Fibroblast of peridontal ligament (primary cell): ENCODE results near the gene AANAT.

Source experiments
- DNase-seq: peaks from one replicate; pipeline ENCODE4 v3.0.0-alpha.2; 2010; ENCODE audit errors: extremely low read depth

AANAT gene

GRCh38 chr17:76442341-76443338 lies 24.8 kb upstream of the AANAT start:
- no peak for DNase-seq

- DNase-seq, result peak; percentile 21
These were observed 22.7 kb upstream of the AANAT start for GRCh38 chr17:76444518-76445311.

GRCh38 chr17:76445697-76446448 lies 21.5 kb upstream of the AANAT start:
- no peak for DNase-seq

- DNase-seq, result peak; percentile 69
These were observed 20.8 kb upstream of the AANAT start for GRCh38 chr17:76446449-76447231.

GRCh38 chr17:76447931-76448652 lies 19.3 kb upstream of the AANAT start:
- DNase-seq, result peak; percentile 23

GRCh38 chr17:76449126-76449525 lies 18.3 kb upstream of the AANAT start:
- peak; percentile 54 for DNase-seq

GRCh38 chr17:76451506-76451905 lies 15.9 kb upstream of the AANAT start:
- DNase-seq, result peak; percentile 19

- no peak for DNase-seq
These were observed 15.2 kb upstream of the AANAT start for GRCh38 chr17:76452127-76452659.

- peak; percentile 72 for DNase-seq
These were observed 14.6 kb upstream of the AANAT start, which contains the start of gene UBE2O for GRCh38 chr17:76452660-76453430. Gene UBE2O, minus strand, starts transcription at chr17:76453152. Its CDS starts 11 bp downstream, at chr17:76453141.

GRCh38 chr17:76453431-76453743 lies 14.0 kb upstream of the AANAT start:
- DNase-seq, result no peak

- peak; percentile 59 for DNase-seq
These were observed 8.6 kb upstream of the AANAT start for GRCh38 chr17:76458580-76459490.

- DNase-seq, result no peak
These were observed 7.7 kb upstream of the AANAT start for GRCh38 chr17:76459674-76460073.

GRCh38 chr17:76461765-76462555 lies 5.4 kb upstream of the AANAT start:
- no peak for DNase-seq

- no peak for DNase-seq
These were observed 4.7 kb upstream of the AANAT start for GRCh38 chr17:76462556-76463290.

GRCh38 chr17:76466775-76467130 lies 650 bp upstream of the AANAT start:
- DNase-seq, result no peak

GRCh38 chr17:76467809-76468633 lies 618 bp downstream of the AANAT start:
- DNase-seq, result no peak
